Measurements from ENCODE around the gene PIK3R3.

- no peak for TF ChIP-seq POLR2AphosphoS5 (IDR thresholded peaks at IDR 0.05; ENCODE audit: low read depth, low read length)
- TF ChIP-seq POLR2A (IDR thresholded peaks at IDR 0.05; ENCODE audit: low read depth, low read length): no peak
- no peak for TF ChIP-seq TAF1 (IDR thresholded peaks at IDR 0.05; ENCODE audit: borderline replicate concordance, low read depth, low read length)
Measured at GRCh38 chr1:46034601-46035516, 97.6 kb downstream of the PIK3R3 start.

Measured in GM12892 (cell line).